Fibroblast of the aortic adventitia (primary cell): ENCODE measurements around the gene SPIRE2. TPM values are rescaled to one million over a fixed set of nuclear protein-coding genes. Genes with fewer than 3 reads are reported as not detected.
"Not testable (repeated sequence)": the region's sequence is repeated elsewhere in the genome, so short reads cannot be mapped to it uniquely, and the experiment has no call there.

ENCODE experiments used
- DNase-seq: peaks from one replicate; pipeline ENCODE4 v3.0.0-alpha.2; 2010; ENCODE audit warnings: low read depth
- H3K4me3 ChIP-seq: 2 replicates; pipeline ENCODE4 v1.5.1; 2011; ENCODE audit warnings: low read depth, mild to moderate bottlenecking, control low read depth, low read length, moderate library complexity
- CTCF ChIP-seq: IDR thresholded peaks from 2 replicates; pipeline ENCODE4 v1.5.1; 2011; ENCODE audit warnings: mild to moderate bottlenecking, low read length, control low read depth, inconsistent platforms; ENCODE audit not compliant: insufficient read depth
- total RNA-seq: library from RNA; depleted of rRNA; stranded (reverse); fragments of >200 nt; gene quantifications from 2 replicates; pipeline ENCODE4 v1.2.3, GENCODE V29; 2012; ENCODE audit warnings: low replicate concordance

The SPIRE2 gene
- total RNA-seq, 1 donor: 2.5 TPM

- TF ChIP-seq CTCF: no peak
- DNase-seq: no peak
- H3K4me3 ChIP-seq: no peak overlapping the region
These were observed 32.2 kb upstream of the SPIRE2 start for GRCh38 chr16:89796104-89796503.

GRCh38 chr16:89798126-89798525 lies 30.1 kb upstream of the SPIRE2 start:
- TF ChIP-seq CTCF: no peak
- no peak for DNase-seq
- H3K4me3 ChIP-seq: no peak overlapping the region

- DNase-seq: no peak
- H3K4me3 ChIP-seq: no peak overlapping the region
- no peak for TF ChIP-seq CTCF
These were observed 29.4 kb upstream of the SPIRE2 start for GRCh38 chr16:89798832-89799370.

GRCh38 chr16:89801800-89802199 lies 26.5 kb upstream of the SPIRE2 start:
- TF ChIP-seq CTCF: no peak
- DNase-seq: peak; percentile 10
- H3K4me3 ChIP-seq: no peak overlapping the region

GRCh38 chr16:89805136-89805905 lies 23.0 kb upstream of the SPIRE2 start:
- TF ChIP-seq CTCF: no peak
- no peak overlapping the region for H3K4me3 ChIP-seq
- peak; percentile 8 for DNase-seq

- H3K4me3 ChIP-seq, DNase-seq: not testable (repeated sequence)
These were observed 21.6 kb upstream of the SPIRE2 start for GRCh38 chr16:89806589-89807193.

GRCh38 chr16:89808475-89808874 lies 19.8 kb upstream of the SPIRE2 start:
- DNase-seq: no peak
- no peak overlapping the region for H3K4me3 ChIP-seq
- no peak for TF ChIP-seq CTCF
